HPDE6-E6E7 (cell line): ENCODE data around the gene CPXM2.

Experiments
- DNase-seq: peaks from one replicate; pipeline ENCODE4 v3.0.0; 2011; ENCODE audit warnings: missing footprints; ENCODE audit errors: extremely low spot score

Gene CPXM2

GRCh38 chr10:123774132-123774742 is 117.4 kb downstream of the CPXM2 start:
- no peak for DNase-seq

GRCh38 chr10:123772645-123773508 is 118.7 kb downstream of the CPXM2 start:
- DNase-seq: no peak

DNA sequence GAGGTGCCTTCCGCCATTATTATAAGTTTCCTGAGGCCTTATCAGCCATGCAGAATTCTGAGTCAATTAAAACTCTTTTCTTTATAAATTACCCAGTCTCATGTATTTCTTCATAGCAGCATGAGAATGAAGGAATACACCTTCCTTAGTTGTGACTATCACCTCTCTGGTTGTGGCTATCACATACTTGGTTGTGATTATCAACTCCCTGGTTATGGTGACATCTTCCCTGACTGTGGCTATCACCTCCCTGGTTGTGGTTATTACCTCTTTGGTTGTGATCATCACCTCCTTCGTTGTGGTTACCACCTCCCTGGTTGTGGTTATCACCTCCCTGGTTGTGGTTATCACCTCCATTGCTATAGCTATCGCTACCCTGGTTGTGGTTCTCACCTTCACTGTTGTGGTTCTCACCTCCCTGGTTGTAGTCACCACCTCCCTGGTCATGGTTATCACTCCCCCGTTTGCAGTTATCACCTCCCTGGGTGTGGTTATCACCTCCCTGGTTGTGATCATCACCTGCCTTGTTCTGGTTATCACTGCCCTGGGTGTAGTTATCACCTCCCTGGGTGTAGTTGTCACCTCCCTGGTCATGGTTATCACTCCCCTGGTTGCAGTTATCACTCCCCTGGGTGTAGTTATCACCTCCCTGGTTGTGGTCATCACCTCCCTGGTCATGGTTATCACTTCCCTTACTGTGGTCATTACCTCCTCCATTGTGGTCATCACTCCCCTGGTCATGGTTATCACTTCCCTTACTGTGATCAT is 119.5 kb downstream of the CPXM2 start:
- DNase-seq: no peak

DNA sequence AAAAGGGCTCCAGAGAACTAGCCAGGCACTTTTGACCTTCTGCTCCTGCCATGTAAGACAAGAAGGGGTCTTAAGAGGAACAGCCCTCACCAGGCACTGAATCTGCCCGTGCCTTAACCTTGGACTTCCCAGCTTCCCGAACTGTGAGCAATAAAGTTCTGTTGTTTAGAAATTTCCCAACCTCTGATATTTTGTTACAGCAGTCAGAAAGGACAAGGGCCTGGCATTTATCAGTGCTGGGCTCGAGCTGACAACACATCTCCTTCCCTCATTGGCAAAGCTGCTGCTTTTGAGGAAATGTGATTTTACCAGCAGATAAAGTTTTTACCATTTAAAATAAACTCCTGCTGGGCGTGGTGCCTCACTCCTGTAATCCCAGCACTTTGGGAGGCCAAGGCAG is 122.0 kb downstream of the CPXM2 start:
- no peak for DNase-seq

GRCh38 chr10:123766761-123767160 is 124.8 kb downstream of the CPXM2 start:
- no peak for DNase-seq

DNA sequence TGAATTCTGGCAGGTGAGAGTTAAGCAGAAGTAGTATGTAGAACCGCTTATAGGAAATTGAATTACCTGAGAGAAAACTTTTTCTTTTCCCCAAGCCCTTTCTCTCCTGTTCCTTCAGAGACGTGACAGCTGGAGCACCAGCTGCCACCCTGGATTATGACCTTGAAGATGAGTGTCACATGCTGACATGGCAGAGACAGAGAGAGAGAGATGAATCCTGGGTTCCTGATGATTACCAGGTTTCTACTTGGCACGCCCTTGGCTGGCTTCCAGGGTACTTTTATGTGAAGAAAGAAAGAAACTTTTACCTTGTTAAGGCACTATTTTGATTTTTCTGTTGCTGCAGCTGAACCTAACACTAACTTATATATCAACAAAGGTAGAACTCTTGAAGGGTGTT is 125.6 kb downstream of the CPXM2 start:
- no peak for DNase-seq

GRCh38 chr10:123761666-123762230 is 129.9 kb downstream of the CPXM2 start:
- no peak for DNase-seq

- no peak for DNase-seq
Measured at GRCh38 chr10:123761038-123761428, 130.6 kb downstream of the CPXM2 start.

- DNase-seq: no peak
Measured at GRCh38 chr10:123760356-123761037, 131.1 kb downstream of the CPXM2 start.

GRCh38 chr10:123759501-123760031 is 132.0 kb downstream of the CPXM2 start:
- no peak for DNase-seq

GRCh38 chr10:123759041-123759440 is 132.6 kb downstream of the CPXM2 start:
- no peak for DNase-seq

- no peak for DNase-seq
Measured at GRCh38 chr10:123757853-123758252, 133.8 kb downstream of the CPXM2 start.

GRCh38 chr10:123755061-123755460 is 136.5 kb downstream of the CPXM2 start:
- no peak for DNase-seq

DNA sequence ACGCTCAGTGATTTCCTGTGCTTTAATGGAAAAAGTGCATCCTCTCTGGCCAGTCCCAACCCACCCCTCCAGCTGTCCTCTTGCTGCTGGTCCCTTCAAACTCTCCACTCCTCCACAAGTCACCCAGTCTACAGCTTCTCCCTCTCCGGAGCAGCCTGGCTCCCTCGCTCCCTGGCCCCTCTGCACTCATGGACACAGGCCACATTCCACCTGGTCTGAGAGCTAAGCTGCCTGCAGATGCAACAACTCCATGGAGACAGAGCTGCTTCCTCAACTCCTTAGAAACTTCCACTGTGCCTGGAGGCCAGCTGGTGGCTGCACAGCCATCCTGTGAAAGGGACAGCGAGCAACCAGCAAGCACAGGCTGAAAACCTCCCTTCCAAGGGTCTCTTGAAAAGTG is 137.5 kb downstream of the CPXM2 start:
- no peak for DNase-seq

DNA sequence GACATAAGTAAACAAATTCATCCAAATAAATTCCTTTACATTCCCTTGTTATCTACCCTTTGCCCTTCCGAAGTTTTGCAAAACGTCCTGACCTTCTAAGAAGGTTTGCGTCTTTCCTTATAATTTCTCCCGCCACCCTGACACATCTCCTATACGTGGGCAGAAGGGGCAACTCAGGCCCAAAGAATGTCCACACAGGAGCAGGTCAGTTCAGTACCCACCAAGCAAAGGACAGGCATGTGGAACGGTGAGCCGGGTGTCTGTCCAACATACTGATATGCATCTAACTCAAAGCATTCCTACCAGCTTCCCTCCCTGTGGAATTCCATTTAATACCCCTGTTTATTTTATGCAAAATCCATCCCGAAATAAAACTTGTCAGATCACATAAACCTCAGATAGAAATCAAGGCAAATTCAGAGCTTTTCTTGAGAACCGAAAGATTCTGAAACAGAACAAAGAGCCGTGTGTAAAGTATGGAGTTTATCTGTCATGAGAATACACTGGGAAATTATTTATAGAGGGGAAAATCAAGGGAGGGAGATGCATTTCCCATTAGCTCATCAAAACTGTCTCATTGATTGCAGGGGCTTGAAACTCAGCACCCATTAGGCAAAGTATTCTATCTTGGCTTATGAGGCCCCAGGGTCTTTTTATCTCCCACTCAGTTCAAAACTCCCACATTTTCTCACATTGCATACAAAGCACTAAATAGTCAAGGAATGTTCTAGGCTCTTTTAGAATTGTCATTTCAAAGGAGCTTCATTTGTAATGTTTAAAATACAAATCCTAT is 140.1 kb downstream of the CPXM2 start:
- no peak for DNase-seq

- DNase-seq: no peak
Measured at GRCh38 chr10:123750901-123751300, 140.7 kb downstream of the CPXM2 start.

DNA sequence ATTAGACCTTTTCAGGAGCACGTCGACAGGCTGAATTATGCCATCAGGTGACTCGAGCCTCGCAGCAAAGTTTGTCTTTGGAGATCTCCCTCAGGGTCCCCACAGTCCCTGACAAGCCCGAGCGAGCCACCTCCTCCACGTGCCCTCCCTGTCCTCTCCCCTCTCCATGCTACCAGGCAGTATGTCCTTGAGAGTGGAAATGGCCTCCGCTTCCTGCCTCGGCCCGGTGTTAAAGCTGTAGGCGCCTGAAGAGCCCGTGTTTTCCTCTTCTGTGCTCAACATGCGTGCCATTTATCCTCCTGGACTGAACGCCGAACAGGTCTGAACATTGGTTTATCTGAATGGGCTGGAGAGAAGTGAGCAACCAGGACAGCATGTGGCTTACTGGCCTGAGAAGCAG is 142.9 kb downstream of the CPXM2 start:
- DNase-seq: no peak

DNA sequence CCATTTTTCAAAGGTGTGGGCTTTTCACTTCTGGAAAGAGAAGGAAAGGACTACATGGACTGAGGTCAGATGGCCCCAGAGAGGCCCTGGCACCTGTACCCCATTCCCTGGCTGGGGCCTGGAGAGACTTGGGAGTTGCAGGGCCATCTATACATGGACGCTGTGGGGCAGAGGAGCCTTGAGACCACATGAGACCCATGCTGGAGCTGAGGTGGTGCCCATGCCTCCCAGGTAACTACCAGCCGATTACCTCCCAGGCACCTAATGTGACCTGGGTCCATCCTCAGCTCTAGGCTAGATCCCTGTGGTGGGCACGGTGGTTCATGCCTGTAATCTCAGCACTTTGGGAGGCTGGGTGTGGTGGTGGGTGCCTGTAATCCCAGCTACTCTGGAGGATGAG is 144.2 kb downstream of the CPXM2 start:
- DNase-seq: no peak

DNA sequence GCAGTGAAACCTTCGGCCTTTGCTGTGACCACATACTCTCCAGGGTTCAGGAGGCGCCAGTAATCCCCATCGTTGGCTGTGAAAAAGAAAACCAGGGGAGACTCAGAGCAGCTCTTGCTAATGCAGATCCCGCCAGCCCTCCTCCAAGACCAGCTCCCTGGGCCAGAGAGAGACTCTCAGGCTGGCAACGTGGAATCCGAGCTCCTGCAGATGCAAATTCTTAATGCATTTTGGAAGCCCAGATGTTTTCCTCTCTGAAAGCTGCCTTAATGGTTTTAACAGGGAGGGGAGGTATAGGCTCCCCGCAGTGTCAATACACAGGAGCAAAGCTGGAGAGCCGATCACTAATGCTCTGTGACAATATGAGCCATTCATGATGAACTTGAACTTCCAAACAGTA is 144.7 kb downstream of the CPXM2 start:
- no peak for DNase-seq

DNA sequence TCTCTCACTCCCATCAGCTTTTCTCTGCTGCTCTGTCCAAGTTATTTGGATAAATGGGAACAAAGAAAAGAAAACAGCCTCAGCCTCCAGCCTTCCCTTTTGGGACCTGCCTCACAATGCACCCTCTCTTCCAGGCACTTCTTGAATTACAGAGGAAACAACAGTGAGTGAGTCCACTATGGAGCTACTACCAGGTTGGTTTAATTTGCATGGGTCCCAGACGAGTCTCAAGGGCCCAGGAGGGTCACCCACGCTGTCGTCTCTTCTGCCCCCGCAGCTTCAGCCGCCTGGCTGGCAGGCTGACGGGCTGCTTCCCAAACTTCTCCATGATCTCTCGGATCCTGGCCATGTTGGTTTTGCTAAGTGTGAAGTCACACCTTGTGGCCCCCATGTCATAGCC is 145.1 kb downstream of the CPXM2 start:
- no peak for DNase-seq

GRCh38 chr10:123746061-123746460 is 145.5 kb downstream of the CPXM2 start:
- no peak for DNase-seq
